Heart right ventricle (tissue), 16 donors: ENCODE results near the gene DGCR2. TPM values are rescaled to one million over a fixed set of nuclear protein-coding genes. Genes with fewer than 3 reads are reported as not detected.
"Not testable (repeated sequence)": the region's sequence is repeated elsewhere in the genome, so short reads cannot be mapped to it uniquely, and the experiment has no call there.

Experiments used
- ATAC-seq, 8 donors: fragments of 200-7000 bp; cut with Tn5 transposase; one replicate each; pipeline ENCODE4 v1.9.1; 2020; ENCODE audit warnings: mild to moderate bottlenecking in 8 of 8, moderate library complexity in 8 of 8, moderate number of reproducible peaks in 1 of 8
- DNase-seq, 2 donors: peaks; one replicate each; pipeline ENCODE4 v3.0.0-alpha.2; 2020
- H3K27ac ChIP-seq, 10 donors: fragments of 200-600 bp; sonication (generic) in 2 of 10; one replicate each; pipeline versions ENCODE4 v1.5.0 to v1.8.0; 2020 to 2022; ENCODE audit warnings: mild to moderate bottlenecking in 3 of 10
- H3K27me3 ChIP-seq, 7 donors: fragments of 200-600 bp; one replicate each; pipeline ENCODE4 v1.8.0; 2021 to 2022; ENCODE audit warnings: mild to moderate bottlenecking in 2 of 7
- H3K36me3 ChIP-seq, 9 donors: fragments of 200-600 bp; sonication (generic) in 1 of 9; one replicate each; pipeline versions ENCODE4 v1.5.0 to v1.8.0; 2020 to 2022; ENCODE audit warnings: mild to moderate bottlenecking in 2 of 9
- H3K4me1 ChIP-seq, 9 donors: fragments of 200-600 bp; sonication (generic) in 1 of 9; one replicate each; pipeline versions ENCODE4 v1.5.0 to v1.8.0; 2020 to 2022; ENCODE audit warnings: mild to moderate bottlenecking in 4 of 9
- H3K4me3 ChIP-seq, 10 donors: fragments of 200-600 bp; sonication (generic) in 2 of 10; one replicate each; pipeline versions ENCODE4 v1.5.0 to v1.8.0; 2020 to 2022; ENCODE audit warnings: mild to moderate bottlenecking in 7 of 10, moderate library complexity in 2 of 10
- H3K9me3 ChIP-seq, 11 donors: fragments of 200-600 bp in 10 of 11; sonication (generic) in 2 of 11; one replicate each; pipeline versions ENCODE4 v1.5.0 to v1.8.0; 2013 to 2022; ENCODE audit warnings: mild to moderate bottlenecking in 2 of 11, control low read depth in 1 of 11, moderate library complexity in 1 of 11
- WGBS, 2 donors: extraction: QIAGEN DNeasy Blood & Tissue Kit; methylation state at CpG; one replicate each; pipeline ENCODE4 v1.1.7; 2013; ENCODE audit warnings: inconsistent platforms in 1 of 2; 5-methylcytosine and 5-hydroxymethylcytosine counted together
- intact Hi-C, 10 donors: fragments of 100-400 bp; cut with DNase I; formaldehyde crosslinking; loops; one replicate each; pipeline versions ENCODE4 v1.11.1 to v1.14.2; 2022
- polyA plus RNA-seq, 2 donors: library from polyadenylated mRNA; stranded (reverse); fragments of 200-250 nt; gene quantifications; one replicate each; pipeline ENCODE4 v1.2.3, GENCODE V29; 2013
- total RNA-seq, 10 donors: library from RNA; stranded (reverse); fragmentation: NEBNext Ultra II Directional in 3 of 10; extraction: Animal tissue kit (Norgen Biotek cat#: 25700) in 3 of 10; gene quantifications; one replicate each; pipeline versions ENCODE4 v1.2.1 to v1.2.4, GENCODE V29; 2021 to 2023
- TF ChIP-seq, protein P1 (sequence below), 9 donors: fragments of 200-600 bp; sonication (generic) in 2 of 9; IDR thresholded peaks; one replicate each; pipeline versions ENCODE4 v1.5.0 to v1.8.0; 2021 to 2022; ENCODE audit warnings: antibody characterized with exemption in 9 of 9, mild to moderate bottlenecking in 5 of 9, moderate library complexity in 1 of 9
- donor health status: Arrhythmogenic right ventricular cardiomyopathy.
- donor health status: ischemic (EF 13 %, LVEDD 7.1; RV severe dilation, severe dysfunction).
- donor health status: healthy with polysubstance abuse.
- donor health status: DM: no; HTN: yes; CAD: no.
- donor health status: DM: no; HTN: no; CAD: no.
- donor health status: ischemic (EF 25% LVEDD 6.9; RV normal size, moderate dysfunction).
- donor health status: ischemic (EF 25% LVEDD 5.7; RV mildly dilated, moderate dysfunction).
- donor health status: healthy.
- donor health status: DM: yes; HTN: yes; CAD: no.
- donor health status: Ischemic cardiomyopathy.
- donor health status: ischemic (EF 35%, LVEDD 5.7; RV mildly dilated, moderate dysfunction).
- donor health status: nonischemic (EF 11% LVEDD 7.7; RV severe dilation, severe dysfunction).
- donor health status: DM: yes; HTN: yes; CAD: no.
- donor health status: PGD.
- donor health status: ischemic (EF 29% LVEDD 5.4; RV normal size, mild dysfunction).
- donor health status: nonischemic (EF 23%, LVEDD 6.1; RV moderate dilation, normal function).

Gene DGCR2
- total and polyA plus RNA-seq, 12 donors = 17.0 to 58.0 (median 39.1) TPM

DNA sequence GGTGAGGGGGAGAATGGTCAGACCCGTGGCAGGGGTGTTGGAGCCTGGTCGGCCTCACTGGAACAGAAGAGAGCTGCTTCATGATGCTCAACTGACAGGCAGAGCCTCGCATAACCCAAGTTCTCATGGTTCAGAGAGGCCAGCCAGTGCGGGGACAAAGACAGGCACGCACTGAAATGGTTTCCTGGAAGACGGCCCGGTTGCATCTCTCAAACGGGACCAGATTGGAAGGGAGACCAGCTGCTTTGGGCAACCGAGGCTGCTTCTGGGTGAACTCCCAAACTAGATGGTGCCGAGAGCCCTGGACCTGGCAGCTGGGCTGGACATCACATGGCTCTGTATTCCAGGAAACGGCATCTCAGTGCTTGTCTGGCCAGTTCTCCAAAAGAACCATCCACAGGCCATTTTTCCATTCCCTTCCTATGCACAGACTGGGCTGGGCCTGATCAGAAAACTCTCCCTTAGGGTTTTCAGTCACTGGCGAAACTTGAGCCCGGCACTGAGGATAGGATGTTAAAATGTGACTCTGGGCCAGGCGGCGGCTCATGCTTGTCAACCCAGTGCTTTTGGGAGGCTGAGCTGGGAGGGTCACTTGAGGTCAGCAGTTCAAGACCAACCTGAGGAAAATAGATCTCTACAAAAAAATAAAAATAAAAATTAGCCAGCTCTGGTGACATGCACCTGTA lies 106.0 kb downstream of the DGCR2 start:
- ATAC-seq = no peak
- no peak overlapping the region for H3K4me3 ChIP-seq

DNA sequence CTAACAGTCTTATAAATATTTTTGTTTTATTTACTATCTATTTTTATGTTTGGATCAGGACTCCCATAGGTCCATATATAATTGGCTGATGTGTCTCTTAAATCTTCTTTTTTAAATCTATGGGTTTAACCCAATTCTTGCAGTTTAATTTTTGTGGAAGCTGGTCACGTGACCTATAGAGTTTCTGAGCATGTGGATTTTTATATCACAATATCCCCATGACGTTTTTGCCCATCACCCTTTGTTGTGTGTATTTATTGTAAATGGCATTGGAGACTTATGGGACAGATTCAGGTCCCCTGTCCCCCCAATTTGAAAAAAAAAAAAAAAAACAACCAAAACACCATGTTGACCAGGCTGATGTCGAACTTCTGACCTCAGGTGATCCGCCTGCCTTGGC lies 107.3 kb downstream of the DGCR2 start:
- 70 to 81% methylated on average over 4 of the region's 4 CpGs for WGBS, 2 donors
- intact Hi-C loops = no loop called here
- TF ChIP-seq, protein P1, sequence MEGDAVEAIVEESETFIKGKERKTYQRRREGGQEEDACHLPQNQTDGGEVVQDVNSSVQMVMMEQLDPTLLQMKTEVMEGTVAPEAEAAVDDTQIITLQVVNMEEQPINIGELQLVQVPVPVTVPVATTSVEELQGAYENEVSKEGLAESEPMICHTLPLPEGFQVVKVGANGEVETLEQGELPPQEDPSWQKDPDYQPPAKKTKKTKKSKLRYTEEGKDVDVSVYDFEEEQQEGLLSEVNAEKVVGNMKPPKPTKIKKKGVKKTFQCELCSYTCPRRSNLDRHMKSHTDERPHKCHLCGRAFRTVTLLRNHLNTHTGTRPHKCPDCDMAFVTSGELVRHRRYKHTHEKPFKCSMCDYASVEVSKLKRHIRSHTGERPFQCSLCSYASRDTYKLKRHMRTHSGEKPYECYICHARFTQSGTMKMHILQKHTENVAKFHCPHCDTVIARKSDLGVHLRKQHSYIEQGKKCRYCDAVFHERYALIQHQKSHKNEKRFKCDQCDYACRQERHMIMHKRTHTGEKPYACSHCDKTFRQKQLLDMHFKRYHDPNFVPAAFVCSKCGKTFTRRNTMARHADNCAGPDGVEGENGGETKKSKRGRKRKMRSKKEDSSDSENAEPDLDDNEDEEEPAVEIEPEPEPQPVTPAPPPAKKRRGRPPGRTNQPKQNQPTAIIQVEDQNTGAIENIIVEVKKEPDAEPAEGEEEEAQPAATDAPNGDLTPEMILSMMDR (IDR thresholded peaks at IDR 0.05) = no peak
- H3K4me3 ChIP-seq = no peak overlapping the region
- peaks cover 0 to 44% (median 8%) of the 10 kb centered on the region in 7 donors for H3K27me3 ChIP-seq
- DNase-seq (no peak), ATAC-seq (no peak)
- H3K36me3 ChIP-seq = no peaks in the 10 kb centered on the region
- H3K4me1 ChIP-seq = no peaks in the 10 kb centered on the region
- no peaks in the 10 kb centered on the region for H3K9me3 ChIP-seq
- H3K27ac ChIP-seq = no peak overlapping the region

More for the DNA sequence above, 106.0 kb downstream of the DGCR2 start:
- no peaks in the 10 kb centered on the region for H3K36me3 ChIP-seq
- no peaks in the 10 kb centered on the region for H3K4me1 ChIP-seq
- TF ChIP-seq, protein P1 (IDR thresholded peaks at IDR 0.05) = no peak
- no peaks in the 10 kb centered on the region for H3K9me3 ChIP-seq
- H3K27ac ChIP-seq = no peak overlapping the region
- intact Hi-C loops = no loop called here
- WGBS, 2 donors = 82 to 83% methylated on average over 15 of the region's 15 CpGs
- DNase-seq = no peak
- H3K27me3 ChIP-seq = peaks cover 0 to 39% (median 8%) of the 10 kb centered on the region in 7 donors

DNA sequence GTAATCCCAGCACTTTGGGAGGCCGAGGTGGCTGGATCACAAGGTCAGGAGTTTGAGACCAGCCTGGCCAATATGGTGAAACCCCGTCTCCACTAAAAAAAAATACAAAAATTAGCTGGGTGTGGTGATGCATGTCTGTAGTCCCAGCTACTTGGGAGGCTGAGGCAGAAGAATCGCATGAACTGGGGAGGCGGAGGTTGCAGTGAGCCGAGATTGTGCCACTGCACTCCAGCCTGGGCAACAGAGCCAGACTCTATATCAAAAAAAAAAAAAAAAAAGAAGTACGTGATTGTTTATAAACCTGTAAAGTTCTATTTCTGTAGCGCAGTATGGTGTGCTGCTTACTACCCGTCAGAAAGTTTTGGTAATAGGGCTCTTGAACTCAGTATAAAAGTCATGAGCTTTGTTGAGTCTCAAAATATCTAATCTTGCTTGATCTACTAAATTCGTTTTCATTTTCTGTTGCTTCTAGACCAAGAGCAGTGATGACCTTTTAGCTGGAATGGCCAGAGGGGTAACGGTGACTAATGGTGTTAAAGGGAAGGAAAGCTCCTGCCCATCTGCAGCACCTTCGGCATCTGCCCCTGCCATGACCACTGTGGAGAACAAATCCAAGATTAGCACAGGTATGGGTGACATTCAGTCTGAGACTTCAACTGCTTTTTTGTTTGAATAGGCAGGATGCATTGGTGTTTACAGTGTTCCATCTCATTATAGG lies 108.2 kb downstream of the DGCR2 start:
- DNase-seq, H3K4me3 ChIP-seq, intact Hi-C loops, H3K36me3 ChIP-seq, ATAC-seq, H3K4me1 ChIP-seq, H3K27ac ChIP-seq, H3K9me3 ChIP-seq: not testable (repeated sequence)
- 84 to 88% methylated on average over 11 of the region's 11 CpGs for WGBS, 2 donors
- H3K27me3 ChIP-seq = peaks cover 0 to 39% (median 5%) of the 10 kb centered on the region in 7 donors

DNA sequence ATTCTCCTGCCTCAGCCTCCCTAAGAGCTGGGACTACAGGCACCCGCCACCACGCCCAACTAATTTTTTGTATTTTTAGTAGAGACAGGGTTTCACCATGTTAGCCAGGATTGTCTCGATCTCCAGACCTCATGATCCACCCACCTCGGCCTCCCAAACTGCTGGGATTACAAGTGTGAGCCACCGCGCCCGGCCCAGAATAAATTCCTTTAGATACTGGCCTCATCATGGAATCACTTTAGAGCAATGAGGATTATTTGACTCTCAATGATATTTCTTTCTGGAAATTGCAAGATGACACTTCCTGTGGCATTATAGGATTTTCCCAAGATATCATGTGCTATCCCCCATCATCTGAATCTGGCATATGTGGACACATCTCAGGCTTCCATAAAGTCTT lies 108.8 kb downstream of the DGCR2 start:
- intact Hi-C loops, H3K27ac ChIP-seq, H3K9me3 ChIP-seq, H3K4me3 ChIP-seq, H3K36me3 ChIP-seq, DNase-seq, ATAC-seq, H3K4me1 ChIP-seq: not testable (repeated sequence)
- WGBS, 2 donors = 95 to 96% methylated on average over 7 of the region's 7 CpGs
- H3K27me3 ChIP-seq = peaks cover 0 to 40% (median 5%) of the 10 kb centered on the region in 7 donors

DNA sequence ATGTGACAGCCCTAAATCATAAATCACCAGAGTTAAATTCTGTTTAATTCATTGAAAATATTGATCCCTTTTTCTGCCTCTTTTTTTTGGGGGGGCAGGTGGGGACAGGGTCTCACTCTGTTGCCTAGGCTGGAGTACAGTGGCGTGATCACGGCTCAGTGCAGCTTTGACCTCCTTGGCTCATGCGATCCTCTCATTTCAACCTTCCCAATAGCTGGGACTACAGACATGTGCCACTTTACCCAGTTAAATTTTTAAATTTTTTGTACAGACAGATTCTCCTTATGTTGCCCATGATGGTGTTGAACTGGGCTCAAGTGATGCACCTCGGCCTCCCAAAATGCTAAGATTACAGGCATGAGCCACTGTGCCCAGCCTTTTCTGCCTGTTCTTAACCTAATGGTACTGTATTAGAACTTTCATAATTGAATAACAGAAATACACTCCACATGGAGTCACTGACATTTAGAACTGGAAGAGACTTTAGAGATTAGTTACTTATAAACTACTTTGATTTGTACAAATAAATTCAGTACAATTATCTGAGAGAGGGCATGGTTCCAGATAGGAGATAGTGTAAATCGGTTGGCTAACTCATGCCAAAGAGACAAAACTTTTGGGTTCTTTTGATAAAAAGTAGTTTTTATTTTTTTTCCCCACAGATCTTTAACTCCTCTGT lies 109.8 kb downstream of the DGCR2 start:
- ATAC-seq = no peak
- no peaks in the 10 kb centered on the region for H3K9me3 ChIP-seq
- H3K27me3 ChIP-seq = peaks cover 0 to 40% (median 5%) of the 10 kb centered on the region in 7 donors
- intact Hi-C loops = no loop called here
- no peak overlapping the region for H3K4me3 ChIP-seq
- TF ChIP-seq, protein P1 (IDR thresholded peaks at IDR 0.05) = no peak
- no peak for DNase-seq
- 77 to 81% methylated on average over 5 of the region's 5 CpGs for WGBS, 2 donors
- no peaks in the 10 kb centered on the region for H3K36me3 ChIP-seq
- no peaks in the 10 kb centered on the region for H3K4me1 ChIP-seq
- H3K27ac ChIP-seq = no peak overlapping the region

DNA sequence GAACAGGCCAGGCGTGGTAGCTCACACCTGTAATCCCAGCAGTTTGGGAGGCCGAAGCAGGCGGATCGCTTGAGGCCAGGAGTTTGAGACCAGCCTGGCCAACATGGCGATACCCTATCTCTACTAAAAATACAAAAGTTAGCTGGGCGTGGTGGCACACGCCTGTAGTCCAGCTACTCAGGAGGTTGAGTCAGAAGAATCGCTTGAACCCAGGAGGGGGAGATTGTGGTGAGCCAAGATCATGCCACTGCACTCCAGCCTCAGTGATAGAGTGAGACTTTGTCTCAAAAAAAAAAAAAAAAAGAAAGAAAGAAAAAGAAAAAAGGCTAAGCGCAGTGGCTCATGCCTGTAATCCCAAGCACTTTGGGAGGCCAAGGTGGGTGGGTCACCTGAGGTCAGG lies 110.6 kb downstream of the DGCR2 start:
- H3K4me3 ChIP-seq, H3K9me3 ChIP-seq, H3K4me1 ChIP-seq, H3K27ac ChIP-seq, H3K36me3 ChIP-seq, intact Hi-C loops, ATAC-seq, DNase-seq: not testable (repeated sequence)
- 93 to 94% methylated on average over 9 of the region's 9 CpGs for WGBS, 2 donors
- H3K27me3 ChIP-seq = peaks cover 0 to 42% (median 5%) of the 10 kb centered on the region in 7 donors
